Endothelial cell (in vitro differentiated cells): ENCODE results near the gene DLX1. TPM values are rescaled to one million over a fixed set of nuclear protein-coding genes. Genes with fewer than 3 reads are reported as not detected.
"Not testable (repeated sequence)": the region's sequence is repeated elsewhere in the genome, so short reads cannot be mapped to it uniquely, and the experiment has no call there.

Experiments used
- DNase-seq: peaks from one replicate; pipeline ENCODE4 v3.0.0; 2021; ENCODE audit warnings: low spot score
- H3K27ac Mint-ChIP-seq: one replicate; pipeline ENCODE4 v1.8.0; 2021; ENCODE audit warnings: mixed read lengths, inconsistent platforms; ENCODE audit not compliant: unreplicated experiment
- H3K27me3 Mint-ChIP-seq: one replicate; pipeline ENCODE4 v1.8.0; 2021; ENCODE audit warnings: mild to moderate bottlenecking, moderate library complexity, mixed read lengths, inconsistent platforms; ENCODE audit not compliant: unreplicated experiment
- H3K36me3 Mint-ChIP-seq: one replicate; pipeline ENCODE4 v1.8.0; 2021; ENCODE audit warnings: mild to moderate bottlenecking, low read depth, mixed read lengths, inconsistent platforms; ENCODE audit not compliant: unreplicated experiment
- H3K4me1 Mint-ChIP-seq: one replicate; pipeline ENCODE4 v1.8.0; 2021; ENCODE audit warnings: mild to moderate bottlenecking, mixed read lengths, inconsistent platforms; ENCODE audit not compliant: unreplicated experiment
- H3K4me3 Mint-ChIP-seq: one replicate; pipeline ENCODE4 v1.8.0; 2021; ENCODE audit warnings: mild to moderate bottlenecking, mixed read lengths, inconsistent platforms; ENCODE audit not compliant: unreplicated experiment
- H3K9me3 Mint-ChIP-seq: one replicate; pipeline ENCODE4 v1.8.0; 2021; ENCODE audit warnings: mixed read lengths, inconsistent platforms; ENCODE audit not compliant: unreplicated experiment
- CTCF ChIP-seq: fragments of 200-600 bp; sonication (generic); IDR thresholded peaks from one replicate; pipeline ENCODE4 v1.5.0; 2021; ENCODE audit warnings: antibody characterized with exemption; ENCODE audit not compliant: unreplicated experiment
- total RNA-seq: library from RNA; stranded (reverse); fragmentation: NEBNext Ultra II Directional; extraction: Animal tissue kit (Norgen Biotek cat#: 25700); gene quantifications from one replicate; pipeline ENCODE4 v1.2.1, GENCODE V29; 2021; ENCODE audit not compliant: unreplicated experiment

DLX1 gene
- total RNA-seq, 1 donor from 2014 or later, result 0.87 TPM

- Mint-ChIP-seq H3K27ac (no peak overlapping the region), H3K9me3 (no peaks in the 10 kb centered on the region), H3K27me3 (peaks cover 6% of the 10 kb centered on the region), H3K4me3 (no peak overlapping the region), H3K4me1 (peaks cover 4% of the 10 kb centered on the region), H3K36me3 (no peaks in the 10 kb centered on the region)
- no peak for TF ChIP-seq CTCF
- DNase-seq, result no peak
Observed at GRCh38 chr2:172113617-172114016, 28.3 kb downstream of the DLX1 start.

GRCh38 chr2:172114176-172114575 lies 28.9 kb downstream of the DLX1 start:
- not testable (repeated sequence) for H3K9me3 Mint-ChIP-seq, DNase-seq, H3K4me1 Mint-ChIP-seq, H3K27ac Mint-ChIP-seq, H3K4me3 Mint-ChIP-seq, H3K36me3 Mint-ChIP-seq, H3K27me3 Mint-ChIP-seq

- Mint-ChIP-seq H3K27me3 (peaks cover 4% of the 10 kb centered on the region), H3K36me3 (no peaks in the 10 kb centered on the region), H3K9me3 (no peaks in the 10 kb centered on the region), H3K4me3 (no peak overlapping the region), H3K4me1 (peaks cover 1% of the 10 kb centered on the region), H3K27ac (no peak overlapping the region)
- no peak for DNase-seq
- TF ChIP-seq CTCF, result no peak
Observed at GRCh38 chr2:172114579-172114978, 29.3 kb downstream of the DLX1 start.

GRCh38 chr2:172116107-172116506 lies 30.8 kb downstream of the DLX1 start:
- H3K9me3 Mint-ChIP-seq, result no peaks in the 10 kb centered on the region
- no peak for DNase-seq
- H3K4me3 Mint-ChIP-seq, result no peak overlapping the region
- H3K27ac Mint-ChIP-seq, result no peak overlapping the region
- H3K27me3 Mint-ChIP-seq, result no peaks in the 10 kb centered on the region
- H3K4me1 Mint-ChIP-seq, result no peaks in the 10 kb centered on the region
- no peaks in the 10 kb centered on the region for H3K36me3 Mint-ChIP-seq
- no peak for TF ChIP-seq CTCF

GRCh38 chr2:172119089-172119488 lies 33.8 kb downstream of the DLX1 start:
- H3K9me3 Mint-ChIP-seq, result no peaks in the 10 kb centered on the region
- H3K27me3 Mint-ChIP-seq, result no peaks in the 10 kb centered on the region
- H3K36me3 Mint-ChIP-seq, result no peaks in the 10 kb centered on the region
- TF ChIP-seq CTCF, result no peak
- no peak overlapping the region for H3K27ac Mint-ChIP-seq
- no peak overlapping the region for H3K4me3 Mint-ChIP-seq
- no peaks in the 10 kb centered on the region for H3K4me1 Mint-ChIP-seq
- no peak for DNase-seq

- no peaks in the 10 kb centered on the region for H3K36me3 Mint-ChIP-seq
- H3K4me3 Mint-ChIP-seq, result no peak overlapping the region
- no peaks in the 10 kb centered on the region for H3K27me3 Mint-ChIP-seq
- H3K4me1 Mint-ChIP-seq, result no peaks in the 10 kb centered on the region
- TF ChIP-seq CTCF, result no peak
- H3K27ac Mint-ChIP-seq, result no peak overlapping the region
- H3K9me3 Mint-ChIP-seq, result no peaks in the 10 kb centered on the region
- no peak for DNase-seq
Observed at GRCh38 chr2:172120118-172120517, 34.8 kb downstream of the DLX1 start.
